AML-193 (cell line): ENCODE data around the gene TMEM50A.
"Not testable (repeated sequence)": the region's sequence is repeated elsewhere in the genome, so short reads cannot be mapped to it uniquely, and the experiment has no call there.

Experiments used
- DNase-seq, 2 experiments: peaks; one replicate each; lab custom pipeline; 2025; lab: John Stamatoyannopoulos, UW

TMEM50A gene

DNA sequence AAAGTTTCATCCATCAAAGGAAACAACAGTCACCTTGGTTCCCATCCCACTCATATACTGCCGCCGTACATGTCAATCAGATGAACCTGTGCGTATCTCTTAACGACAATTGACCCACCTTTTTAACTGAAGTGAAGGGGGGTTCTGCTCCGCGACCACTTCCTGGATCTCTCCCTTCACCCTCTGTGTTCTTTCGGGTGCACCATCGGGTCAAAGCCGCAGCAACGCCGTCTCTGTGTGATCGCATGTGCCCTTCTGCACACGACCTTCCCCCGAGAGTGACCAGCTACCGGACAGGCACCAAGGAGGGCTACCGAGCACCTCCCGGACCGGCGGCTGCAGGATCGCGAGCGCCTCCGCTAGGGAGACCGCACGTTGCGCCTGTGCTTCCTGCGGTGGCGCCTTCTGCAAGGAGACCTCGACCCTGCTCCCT lies 1.2 kb upstream of the TMEM50A start:
- peak in 1 of 2 experiments; percentile 20 for DNase-seq

DNA sequence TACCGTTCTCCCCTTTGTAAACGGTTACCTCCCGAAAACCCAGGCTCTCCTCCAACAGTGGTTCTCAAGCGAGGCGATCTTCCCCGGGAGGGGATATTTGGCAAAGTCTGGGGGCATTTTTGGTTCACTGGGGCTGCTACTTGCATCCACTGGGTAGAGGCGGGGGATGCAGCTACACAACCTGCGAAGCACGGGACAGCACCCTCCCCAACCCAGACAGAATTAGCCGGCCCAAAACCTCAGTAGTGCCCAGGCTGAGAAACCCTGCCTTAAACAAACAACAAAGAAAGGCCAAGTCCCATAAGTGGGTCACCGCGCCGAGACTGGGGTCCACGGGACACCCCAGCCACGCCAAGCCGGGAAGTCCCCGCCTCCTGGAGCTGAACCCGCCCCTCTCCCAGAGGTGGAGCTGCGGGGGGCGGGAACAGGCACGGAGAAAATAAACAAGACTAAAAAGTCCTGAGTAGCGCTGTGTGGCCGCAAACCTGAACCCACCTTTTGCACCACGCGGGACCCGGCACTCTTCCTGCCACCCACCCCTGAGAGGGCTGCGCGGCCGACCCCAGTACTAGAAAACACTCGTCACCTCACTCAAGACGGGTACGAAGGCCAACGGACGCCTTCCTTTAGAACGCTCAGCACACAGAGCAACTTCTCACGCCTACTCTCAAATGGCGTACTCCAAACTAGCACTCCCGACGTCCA lies 499 bp upstream of the TMEM50A start:
- DNase-seq = not testable (repeated sequence)

DNA sequence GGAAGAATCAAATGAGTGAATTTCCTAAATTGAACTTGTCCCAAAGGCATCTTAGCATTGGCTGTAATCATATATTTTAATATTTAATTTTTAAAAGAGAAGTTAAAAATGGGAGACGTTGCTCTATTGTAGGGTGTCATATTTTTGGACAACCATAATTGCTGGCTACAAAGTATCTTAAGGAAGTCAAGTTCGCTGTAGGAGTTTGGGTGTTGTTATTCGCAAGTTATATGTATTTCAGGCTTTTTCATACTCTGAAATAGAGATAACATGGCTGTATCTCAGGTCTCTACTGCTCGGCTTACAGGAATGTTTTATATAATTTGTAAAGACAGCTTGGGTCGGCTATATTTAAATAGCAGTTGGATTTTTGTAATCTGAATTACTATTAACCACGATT lies 852 bp downstream of the TMEM50A start:
- DNase-seq = peak; percentile 33 to 52

DNA sequence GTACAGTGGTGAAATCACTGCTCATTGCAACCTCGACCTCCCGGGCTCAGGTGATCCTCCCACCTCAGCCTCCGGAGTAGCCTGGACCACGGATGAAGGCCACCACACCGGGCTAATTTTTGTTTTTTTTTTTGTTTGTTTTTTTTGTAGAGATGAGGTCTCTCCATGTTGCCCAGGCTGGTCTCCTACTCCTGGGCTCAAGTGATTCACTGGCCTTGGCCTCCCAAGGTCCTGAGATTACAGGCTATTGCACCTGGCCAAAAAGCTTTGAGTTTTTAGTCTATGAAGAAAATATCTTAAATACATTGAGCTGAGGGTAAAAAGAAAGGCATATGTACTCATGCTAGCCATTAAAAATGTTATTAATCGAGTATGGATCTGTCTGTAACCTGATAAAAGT lies 3.6 kb downstream of the TMEM50A start:
- no peak for DNase-seq

DNA sequence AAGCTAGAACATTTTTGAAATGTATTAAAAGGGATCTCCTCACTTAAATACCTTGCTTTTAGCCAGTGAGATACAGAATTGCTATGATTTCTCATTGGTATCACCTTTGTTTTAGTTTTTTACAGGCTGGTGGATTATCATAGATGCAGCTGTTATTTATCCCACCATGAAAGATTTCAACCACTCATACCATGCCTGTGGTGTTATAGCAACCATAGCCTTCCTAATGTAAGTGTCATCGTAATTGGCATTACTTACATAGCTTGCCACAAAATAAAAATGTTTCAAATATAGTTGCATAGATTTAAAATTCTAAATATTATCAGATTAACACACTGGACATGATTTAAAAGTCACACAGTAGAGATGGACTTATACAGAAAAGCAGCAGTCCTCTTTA lies 4.7 kb downstream of the TMEM50A start:
- DNase-seq = no peak

DNA sequence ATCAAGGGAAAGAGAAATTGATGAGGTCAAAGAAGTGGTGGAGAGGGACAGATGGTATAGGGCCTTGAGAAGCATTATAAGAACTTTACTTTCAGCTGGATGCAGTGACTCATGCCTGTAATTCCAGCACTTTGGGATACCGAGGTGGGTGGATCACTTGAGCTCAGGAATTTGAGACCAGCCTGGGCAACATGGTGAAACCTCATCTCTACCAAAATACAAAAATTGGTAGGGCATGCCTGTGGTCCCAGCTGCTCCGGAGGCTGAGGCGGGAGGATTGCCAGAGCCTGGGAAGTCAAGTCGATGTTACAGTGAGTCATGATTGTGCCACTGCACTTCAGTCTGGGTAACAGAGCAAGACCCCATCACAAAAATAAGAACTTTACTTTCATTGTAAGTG lies 5.7 kb downstream of the TMEM50A start:
- no peak for DNase-seq

DNA sequence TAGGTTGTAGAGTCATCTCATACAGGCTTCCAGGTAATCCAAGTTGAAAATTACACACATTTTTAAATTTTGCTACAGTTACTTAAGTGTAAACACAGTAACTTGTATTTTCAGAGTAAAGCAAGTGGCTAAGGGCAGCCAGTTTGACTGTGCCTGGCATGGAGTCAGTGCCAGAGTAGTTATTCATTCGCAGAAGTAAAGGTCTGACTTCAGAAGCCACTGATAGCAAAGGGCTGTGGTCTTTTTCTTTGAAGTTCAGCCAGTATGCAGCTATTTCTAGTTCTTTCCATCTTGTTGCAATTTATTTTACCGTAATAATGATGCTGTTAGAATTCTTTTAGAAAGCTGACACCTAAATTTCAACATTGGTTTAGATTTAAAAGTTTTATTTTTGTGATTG lies 9.4 kb downstream of the TMEM50A start:
- no peak for DNase-seq

DNA sequence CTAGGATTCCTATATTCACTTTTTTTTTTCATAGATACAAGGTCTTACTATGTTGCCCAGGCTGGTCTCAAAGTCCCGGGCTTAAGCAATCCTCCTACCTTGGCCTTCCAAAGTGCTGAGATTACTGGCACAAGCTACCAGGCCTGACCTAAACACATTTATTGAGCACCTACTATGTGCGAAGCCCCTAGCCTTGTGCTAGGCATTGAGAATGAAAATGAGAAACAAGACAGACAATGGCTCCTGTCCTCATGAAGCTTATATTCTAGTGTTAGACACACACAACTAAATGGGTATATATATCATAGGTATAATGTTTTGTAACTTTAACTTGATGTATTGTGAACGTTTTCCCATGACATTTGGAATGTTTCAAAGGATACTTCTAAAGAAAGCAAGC lies 11.5 kb downstream of the TMEM50A start:
- no peak for DNase-seq

- DNase-seq = no peak
These were observed 17.8 kb downstream of the TMEM50A start for GRCh38 chr1:25355841-25356395.

DNA sequence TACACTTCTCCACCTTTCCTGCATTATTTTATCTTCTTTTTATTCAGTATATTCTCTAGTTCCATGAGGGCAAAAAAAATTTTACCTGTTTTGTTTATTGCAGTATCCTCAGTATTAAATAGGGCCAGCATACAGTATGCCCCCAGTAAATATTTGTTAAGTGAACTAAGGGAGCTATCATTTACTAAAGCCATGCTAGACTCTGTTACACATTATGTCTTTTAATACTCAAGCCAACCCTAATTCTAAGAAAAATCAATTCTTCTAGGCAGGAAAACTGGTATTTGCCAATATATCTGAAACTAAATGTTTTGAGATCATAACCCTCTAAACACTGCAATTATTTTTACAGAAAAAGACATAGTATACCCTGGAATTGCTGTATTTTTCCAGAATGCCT lies 18.3 kb downstream of the TMEM50A start:
- DNase-seq = no peak

- DNase-seq = no peak
These were observed 18.7 kb downstream of the TMEM50A start for GRCh38 chr1:25356848-25357247.

DNA sequence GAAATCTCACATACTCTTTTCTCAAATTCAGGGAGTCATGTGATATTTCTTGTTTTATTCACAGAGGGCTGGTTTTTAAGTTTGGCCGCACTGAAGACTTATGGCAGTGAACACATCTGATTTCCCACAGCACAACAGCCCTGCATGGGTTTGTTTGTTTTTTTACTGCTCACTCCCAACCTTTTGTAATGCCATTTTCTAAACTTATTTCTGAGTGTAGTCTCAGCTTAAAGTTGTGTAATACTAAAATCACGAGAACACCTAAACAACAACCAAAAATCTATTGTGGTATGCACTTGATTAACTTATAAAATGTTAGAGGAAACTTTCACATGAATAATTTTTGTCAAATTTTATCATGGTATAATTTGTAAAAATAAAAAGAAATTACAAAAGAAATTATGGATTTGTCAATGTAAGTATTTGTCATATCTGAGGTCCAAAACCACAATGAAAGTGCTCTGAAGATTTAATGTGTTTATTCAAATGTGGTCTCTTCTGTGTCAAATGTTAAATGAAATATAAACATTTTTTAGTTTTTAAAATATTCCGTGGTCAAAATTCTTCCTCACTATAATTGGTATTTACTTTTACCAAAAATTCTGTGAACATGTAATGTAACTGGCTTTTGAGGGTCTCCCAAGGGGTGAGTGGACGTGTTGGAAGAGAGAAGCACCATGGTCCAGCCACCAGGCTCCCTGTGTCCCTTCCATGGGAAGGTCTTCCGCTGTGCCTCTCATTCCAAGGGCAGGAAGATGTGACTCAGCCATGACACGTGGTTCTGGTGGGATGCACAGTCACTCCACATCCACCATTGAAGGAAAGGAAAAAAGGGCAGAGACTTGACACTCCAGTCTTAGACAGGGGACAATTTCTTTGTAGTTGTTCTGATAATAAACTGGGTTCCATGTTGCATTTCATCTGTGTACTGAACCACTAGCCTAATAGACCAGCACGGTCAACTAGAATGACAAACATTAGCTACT lies 22.8 kb downstream of the TMEM50A start:
- no peak for DNase-seq

DNA sequence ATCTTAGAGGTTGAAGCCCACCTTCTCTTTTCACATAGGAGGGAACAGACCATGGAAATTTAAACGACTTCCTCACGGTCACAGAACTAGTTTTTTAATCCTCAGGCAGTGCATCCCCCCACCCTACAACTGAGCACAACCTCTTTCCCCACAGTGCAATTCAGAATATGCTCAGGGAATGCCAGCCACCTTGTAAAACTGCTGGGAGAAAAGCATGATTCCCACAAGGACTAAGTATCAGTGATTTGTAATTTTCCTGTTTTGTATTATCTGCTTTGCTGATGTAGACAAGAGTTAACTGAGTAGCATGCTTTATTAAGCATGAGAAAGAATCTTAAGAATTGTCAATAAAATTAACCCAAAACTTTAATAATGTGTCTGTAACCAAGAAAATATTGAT lies 23.8 kb downstream of the TMEM50A start:
- no peak for DNase-seq

DNA sequence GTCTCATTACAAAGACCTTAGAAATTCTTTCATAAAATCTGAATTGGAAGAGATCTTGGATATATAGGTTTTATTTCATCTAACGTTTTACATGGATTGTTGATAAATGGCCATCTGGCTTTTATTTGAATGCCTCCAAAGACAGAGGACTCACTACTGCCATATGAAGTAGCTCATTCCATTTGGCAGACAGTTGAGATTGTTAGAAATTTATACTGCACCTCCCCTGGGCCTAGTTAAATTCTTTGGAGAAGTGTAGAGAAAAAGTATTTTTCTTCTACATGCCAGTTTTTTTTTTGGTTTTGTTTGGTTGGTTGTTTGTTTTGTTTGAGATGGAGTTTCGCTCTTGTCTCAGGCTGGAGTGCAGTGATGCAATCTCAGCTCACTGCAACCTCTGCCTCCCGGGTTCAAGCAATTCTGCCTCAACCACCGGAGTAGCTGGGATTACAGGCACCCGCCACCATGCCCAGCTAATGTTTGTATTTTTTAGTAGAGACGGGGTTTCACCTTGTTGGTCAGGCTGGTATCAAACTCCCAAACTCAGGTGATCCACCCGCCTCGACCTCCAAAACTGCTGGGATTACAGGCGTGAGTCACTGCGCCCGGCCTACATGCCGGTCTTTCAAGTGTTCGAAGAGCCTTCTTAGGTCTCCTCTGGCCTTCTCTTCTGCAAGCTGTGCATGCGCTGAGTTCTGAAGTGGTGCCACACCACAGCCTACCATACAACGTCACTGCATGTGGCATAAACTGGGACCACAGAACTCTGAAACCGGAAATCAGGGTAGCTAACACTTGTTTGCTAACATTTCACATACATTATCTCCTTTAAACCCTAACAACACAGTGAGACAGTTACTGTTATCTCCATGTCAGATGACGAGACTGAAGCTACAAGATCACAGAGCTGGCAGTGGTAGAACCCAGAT lies 24.8 kb downstream of the TMEM50A start:
- not testable (repeated sequence) for DNase-seq

DNA sequence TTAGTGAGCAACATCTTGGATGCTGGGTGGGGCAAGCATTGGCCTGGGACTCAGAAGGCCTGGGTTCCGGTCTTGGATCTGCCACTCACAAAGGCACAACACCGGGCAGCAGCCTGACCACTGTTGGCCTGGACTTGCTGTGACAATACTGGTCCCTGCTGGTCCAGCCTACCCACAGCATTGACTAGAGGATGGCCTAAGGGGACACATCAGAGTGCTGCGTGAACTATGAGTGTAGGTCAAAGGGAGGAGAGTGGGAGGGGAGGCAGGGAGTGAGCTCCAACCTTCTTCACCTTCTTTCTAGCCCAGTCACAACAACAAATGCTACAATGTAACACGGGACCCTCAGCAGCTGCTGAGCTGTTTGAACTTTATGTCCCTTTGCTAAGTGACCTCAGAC lies 31.1 kb downstream of the TMEM50A start:
- no peak for DNase-seq

GRCh38 chr1:25369691-25370271 lies 31.6 kb downstream of the TMEM50A start:
- not testable (repeated sequence) for DNase-seq

DNA sequence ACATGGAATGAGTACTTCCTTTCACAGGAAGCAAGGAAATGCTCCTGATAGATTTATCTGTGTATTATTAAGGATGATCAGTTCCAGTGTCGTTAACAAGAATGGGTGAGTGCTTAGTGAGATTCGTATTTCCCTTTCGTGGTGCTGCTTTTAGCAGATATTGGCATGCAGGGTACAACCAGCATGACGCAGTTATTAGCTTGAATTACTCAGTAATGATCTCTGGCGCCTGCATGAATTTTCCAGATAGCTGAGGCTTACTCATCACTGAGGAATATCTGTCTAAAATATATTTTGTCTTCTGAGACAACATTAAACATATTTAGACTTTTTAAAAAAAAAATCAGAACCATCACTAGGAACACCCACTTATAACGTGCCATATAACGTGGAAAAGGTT lies 33.6 kb downstream of the TMEM50A start:
- not testable (repeated sequence) for DNase-seq

DNA sequence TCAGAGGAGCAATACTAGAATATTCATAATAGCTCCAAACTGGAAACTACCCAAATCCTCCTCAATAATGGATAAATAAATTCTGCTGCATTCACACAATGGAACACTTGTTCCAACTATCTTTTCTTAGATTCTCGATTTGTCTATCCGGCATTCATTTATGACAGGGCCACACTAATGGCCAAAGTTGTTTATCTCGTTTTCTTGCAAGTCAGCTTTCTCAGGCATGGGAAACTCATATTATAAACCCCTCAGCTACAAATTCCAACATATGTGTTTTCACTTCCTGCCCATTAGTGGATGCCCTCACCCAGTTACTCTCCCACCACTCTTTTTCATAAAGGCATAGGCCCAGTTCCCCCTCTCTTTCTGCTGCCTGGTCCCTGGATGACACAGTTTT lies 40.2 kb downstream of the TMEM50A start:
- not testable (repeated sequence) for DNase-seq

DNA sequence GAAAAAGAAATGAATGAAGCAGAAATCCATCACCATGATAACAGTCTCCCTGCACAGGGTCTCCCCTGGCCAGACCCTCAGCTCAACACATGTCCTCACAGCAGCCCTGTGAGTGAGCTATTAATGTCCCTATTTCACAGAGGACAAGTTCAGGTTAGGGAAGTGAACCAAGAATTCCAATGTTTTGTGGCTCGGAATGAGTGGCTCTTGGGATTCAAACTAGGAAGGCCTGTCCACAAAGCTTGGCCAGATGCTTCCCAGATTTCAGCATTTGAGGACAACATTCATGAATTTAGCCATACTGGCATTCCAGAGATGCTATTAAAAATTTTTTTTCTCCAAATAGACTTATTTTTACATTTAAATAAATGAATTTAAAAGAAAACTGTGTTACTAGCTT lies 44.4 kb downstream of the TMEM50A start:
- not testable (repeated sequence) for DNase-seq

GRCh38 chr1:25383090-25383489 lies 45.0 kb downstream of the TMEM50A start:
- not testable (repeated sequence) for DNase-seq

GRCh38 chr1:25383875-25384274 lies 45.7 kb downstream of the TMEM50A start:
- not testable (repeated sequence) for DNase-seq
